ENCODE results near the gene SLC9A2.

Gene SLC9A2

DNA sequence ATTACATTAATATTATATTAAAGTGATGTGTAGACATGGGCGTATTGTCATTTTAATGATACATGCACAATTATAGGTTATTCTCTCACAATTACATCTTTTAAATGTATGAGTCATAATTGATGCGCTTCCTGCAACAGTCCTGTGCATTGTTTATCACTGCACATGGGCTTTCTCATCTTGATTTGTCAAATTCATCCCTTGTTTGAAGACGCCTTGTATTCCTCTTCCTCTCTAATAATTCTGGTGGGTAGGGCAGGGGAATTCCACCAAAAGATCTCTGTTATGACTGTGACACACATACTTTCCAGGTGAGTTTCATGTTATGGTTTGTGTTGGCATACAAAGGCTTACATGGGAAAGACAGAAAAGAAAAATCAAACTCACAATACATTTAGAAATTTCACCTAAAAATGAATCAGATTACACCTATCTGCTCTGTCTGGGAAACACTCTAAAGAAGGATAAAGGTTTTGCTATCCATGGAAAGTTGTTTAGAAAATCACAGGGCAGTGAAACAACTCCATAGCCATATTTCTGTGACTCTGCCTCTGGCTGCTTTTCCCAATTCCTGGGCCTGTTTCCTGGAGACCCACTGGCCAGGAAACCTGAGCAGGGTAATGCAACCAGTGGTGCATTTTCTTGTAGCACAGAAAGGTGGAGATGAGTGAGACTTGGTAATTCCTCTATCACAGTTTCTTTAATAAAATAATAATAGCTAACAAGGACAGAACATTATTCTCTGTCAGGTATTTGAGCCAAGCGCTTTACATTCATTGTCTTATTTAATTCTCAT is 13.2 kb downstream of the SLC9A2 start:
- no peaks in the 10 kb centered on the region for H3K9me3 ChIP-seq (ENCODE audit: low read depth, low read length)
- no peak overlapping the region for H3K9ac ChIP-seq (ENCODE audit: insufficient read length)
- no peak overlapping the region for H3K4me3 ChIP-seq
- H3K36me3 ChIP-seq (ENCODE audit: insufficient read depth, low read length), result no peaks in the 10 kb centered on the region
- H3K27ac ChIP-seq, result no peak overlapping the region
- TF ChIP-seq EZH2 (IDR thresholded peaks at IDR 0.05) (no peak), FOXP2 (optimal IDR thresholded peaks at IDR 0.05; ENCODE audit: control extremely low read depth, extremely low read length, insufficient read depth) (no peak), POLR2AphosphoS5 (IDR thresholded peaks at IDR 0.05; ENCODE audit: borderline replicate concordance, low read depth, low read length) (no peak)
- no peak for DNase-seq (ENCODE audit: low read depth, low spot score)

DNA sequence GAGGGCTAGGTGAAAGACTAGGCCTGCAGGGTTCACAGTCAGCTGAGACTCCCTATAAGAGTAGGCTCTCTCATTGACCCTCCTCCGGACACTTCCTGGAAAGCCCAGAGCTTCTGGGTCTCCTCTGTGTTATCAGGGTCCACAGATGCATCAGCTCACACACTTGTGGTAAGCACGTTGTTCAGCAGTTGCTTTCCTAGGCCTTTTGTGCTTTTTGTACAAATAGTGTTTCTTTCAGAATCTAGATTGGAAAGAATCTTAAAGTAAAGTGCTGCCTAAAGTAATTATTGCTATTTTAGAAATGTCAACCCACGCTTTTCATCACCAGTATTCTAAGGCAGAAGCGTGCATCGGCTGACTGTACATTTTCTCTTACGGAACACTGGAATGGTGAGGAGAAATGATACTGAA is 15.5 kb downstream of the SLC9A2 start:
- H3K9me3 ChIP-seq (ENCODE audit: low read depth, low read length), result no peaks in the 10 kb centered on the region
- no peak overlapping the region for H3K4me3 ChIP-seq
- DNase-seq (ENCODE audit: low read depth, low spot score), result no peak
- no peaks in the 10 kb centered on the region for H3K36me3 ChIP-seq (ENCODE audit: insufficient read depth, low read length)
- no peak overlapping the region for H3K9ac ChIP-seq (ENCODE audit: insufficient read length)
- H3K27ac ChIP-seq, result no peak overlapping the region
- no peak for TF ChIP-seq FOXP2 (optimal IDR thresholded peaks at IDR 0.05; ENCODE audit: control extremely low read depth, extremely low read length, insufficient read depth)
- TF ChIP-seq EZH2 (IDR thresholded peaks at IDR 0.05), result no peak
- TF ChIP-seq POLR2AphosphoS5 (IDR thresholded peaks at IDR 0.05; ENCODE audit: borderline replicate concordance, low read depth, low read length), result no peak

DNA sequence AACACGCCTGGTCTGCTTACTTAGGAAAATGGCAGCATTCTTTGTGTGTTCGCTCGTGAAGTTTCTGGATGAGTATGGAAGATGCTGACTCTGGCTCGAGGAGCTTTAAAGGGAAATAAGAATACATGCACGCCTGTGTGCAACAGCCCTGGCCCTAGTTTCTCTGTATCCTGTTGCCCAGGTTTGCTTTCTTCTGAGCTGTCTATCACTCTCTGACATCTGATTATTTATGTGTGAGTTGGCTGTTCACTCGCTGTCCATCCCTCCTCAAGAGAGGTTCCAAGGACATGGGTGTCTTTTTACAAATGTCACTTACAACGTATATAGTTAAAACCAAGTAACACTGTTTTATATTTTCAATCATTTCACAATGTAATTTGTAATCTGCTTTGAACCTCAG is 16.0 kb downstream of the SLC9A2 start:
- Histone ChIP-seq H3K4me3 (no peak overlapping the region), H3K27ac (no peak overlapping the region), H3K9ac (ENCODE audit: insufficient read length) (no peak overlapping the region), H3K9me3 (ENCODE audit: low read depth, low read length) (no peaks in the 10 kb centered on the region), H3K36me3 (ENCODE audit: insufficient read depth, low read length) (no peaks in the 10 kb centered on the region)
- TF ChIP-seq POLR2AphosphoS5 (IDR thresholded peaks at IDR 0.05; ENCODE audit: borderline replicate concordance, low read depth, low read length) (no peak), FOXP2 (optimal IDR thresholded peaks at IDR 0.05; ENCODE audit: control extremely low read depth, extremely low read length, insufficient read depth) (no peak), EZH2 (IDR thresholded peaks at IDR 0.05) (no peak)
- no peak for DNase-seq (ENCODE audit: low read depth, low spot score)

DNA sequence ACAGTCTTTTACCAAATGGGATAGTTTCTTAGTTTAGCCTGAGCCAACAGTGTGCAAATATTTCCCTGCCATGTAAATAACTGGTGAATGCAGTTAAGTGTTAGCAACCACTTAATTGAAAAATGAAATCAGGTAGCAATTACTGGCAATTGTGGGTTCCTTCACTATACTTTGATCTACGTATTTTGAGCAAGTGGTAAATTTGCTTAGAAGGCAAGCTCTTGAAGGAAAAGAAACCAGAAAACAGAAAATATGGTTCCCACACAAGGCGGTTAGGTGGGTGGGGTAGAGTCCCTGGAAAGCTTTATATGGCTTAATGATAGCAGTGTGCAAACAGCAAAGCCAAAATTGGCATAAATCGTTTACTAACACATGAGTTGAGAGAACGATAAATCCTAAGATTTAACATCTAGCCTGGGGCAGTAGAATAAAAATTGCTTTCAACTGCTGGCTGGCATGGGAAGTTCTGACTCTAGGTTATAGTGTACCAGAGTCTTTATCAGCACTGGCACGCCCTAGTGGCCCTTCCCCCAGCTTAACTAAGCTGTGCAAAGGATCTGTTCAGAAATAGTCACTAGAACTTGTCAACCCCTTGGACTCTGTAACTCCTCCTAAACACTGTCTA is 17.0 kb downstream of the SLC9A2 start:
- H3K9ac ChIP-seq (ENCODE audit: insufficient read length), result no peak overlapping the region
- no peaks in the 10 kb centered on the region for H3K9me3 ChIP-seq (ENCODE audit: low read depth, low read length)
- TF ChIP-seq POLR2AphosphoS5 (IDR thresholded peaks at IDR 0.05; ENCODE audit: borderline replicate concordance, low read depth, low read length) (no peak), FOXP2 (optimal IDR thresholded peaks at IDR 0.05; ENCODE audit: control extremely low read depth, extremely low read length, insufficient read depth) (no peak), EZH2 (IDR thresholded peaks at IDR 0.05) (no peak)
- H3K27ac ChIP-seq, result no peak overlapping the region
- no peak overlapping the region for H3K4me3 ChIP-seq
- no peak for DNase-seq (ENCODE audit: low read depth, low spot score)
- no peaks in the 10 kb centered on the region for H3K36me3 ChIP-seq (ENCODE audit: insufficient read depth, low read length)

DNA sequence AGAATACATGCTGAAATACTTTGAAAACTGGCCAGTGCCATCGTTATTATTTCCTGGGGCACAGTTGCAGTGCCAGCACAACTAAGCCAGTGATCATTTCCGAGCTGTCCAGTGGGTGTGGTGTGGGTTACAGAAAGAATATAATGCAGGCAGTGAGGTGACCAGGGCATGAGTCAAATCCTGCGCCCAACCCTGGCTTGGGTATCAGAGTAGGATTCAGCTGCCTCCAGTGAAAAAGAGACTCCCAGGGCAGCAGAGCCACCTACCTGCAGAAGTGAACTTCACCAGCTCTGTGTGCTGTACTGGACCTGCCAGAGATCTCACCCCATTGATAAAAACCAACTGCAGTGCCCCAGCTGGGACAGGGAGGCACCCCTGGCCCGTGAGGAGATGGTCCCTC is 18.0 kb downstream of the SLC9A2 start:
- Histone ChIP-seq H3K27ac (no peak overlapping the region), H3K9ac (ENCODE audit: insufficient read length) (no peak overlapping the region), H3K36me3 (ENCODE audit: insufficient read depth, low read length) (no peaks in the 10 kb centered on the region), H3K9me3 (ENCODE audit: low read depth, low read length) (no peaks in the 10 kb centered on the region), H3K4me3 (no peak overlapping the region)
- TF ChIP-seq POLR2AphosphoS5 (IDR thresholded peaks at IDR 0.05; ENCODE audit: borderline replicate concordance, low read depth, low read length), result no peak
- TF ChIP-seq EZH2 (IDR thresholded peaks at IDR 0.05), result no peak
- TF ChIP-seq FOXP2 (optimal IDR thresholded peaks at IDR 0.05; ENCODE audit: control extremely low read depth, extremely low read length, insufficient read depth), result no peak
- no peak for DNase-seq (ENCODE audit: low read depth, low spot score)

DNA sequence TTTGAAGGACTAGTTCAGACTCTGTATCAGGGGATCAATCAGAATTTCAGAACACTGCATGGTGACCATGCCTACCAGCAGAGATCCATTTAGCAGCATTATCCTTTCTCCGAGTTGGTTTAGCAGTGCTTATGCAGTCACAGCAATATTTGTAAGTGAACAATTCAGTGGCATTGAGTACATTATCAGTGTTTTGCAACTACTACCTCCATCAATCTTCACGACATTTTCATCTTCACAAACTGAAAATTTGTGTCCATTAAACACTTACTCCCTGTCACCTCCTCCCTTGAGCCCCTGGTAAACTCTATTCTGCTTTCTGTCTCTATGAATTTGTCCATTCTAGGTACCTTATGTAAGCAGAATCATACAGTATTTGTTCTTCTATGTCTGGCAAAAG is 20.1 kb downstream of the SLC9A2 start:
- Histone ChIP-seq H3K9me3 (ENCODE audit: low read depth, low read length) (no peaks in the 10 kb centered on the region), H3K9ac (ENCODE audit: insufficient read length) (no peak overlapping the region), H3K36me3 (ENCODE audit: insufficient read depth, low read length) (no peaks in the 10 kb centered on the region), H3K27ac (no peak overlapping the region), H3K4me3 (no peak overlapping the region)
- DNase-seq (ENCODE audit: low read depth, low spot score), result no peak
- no peak for TF ChIP-seq EZH2 (IDR thresholded peaks at IDR 0.05)
- no peak for TF ChIP-seq FOXP2 (optimal IDR thresholded peaks at IDR 0.05; ENCODE audit: control extremely low read depth, extremely low read length, insufficient read depth)
- no peak for TF ChIP-seq POLR2AphosphoS5 (IDR thresholded peaks at IDR 0.05; ENCODE audit: borderline replicate concordance, low read depth, low read length)

DNA sequence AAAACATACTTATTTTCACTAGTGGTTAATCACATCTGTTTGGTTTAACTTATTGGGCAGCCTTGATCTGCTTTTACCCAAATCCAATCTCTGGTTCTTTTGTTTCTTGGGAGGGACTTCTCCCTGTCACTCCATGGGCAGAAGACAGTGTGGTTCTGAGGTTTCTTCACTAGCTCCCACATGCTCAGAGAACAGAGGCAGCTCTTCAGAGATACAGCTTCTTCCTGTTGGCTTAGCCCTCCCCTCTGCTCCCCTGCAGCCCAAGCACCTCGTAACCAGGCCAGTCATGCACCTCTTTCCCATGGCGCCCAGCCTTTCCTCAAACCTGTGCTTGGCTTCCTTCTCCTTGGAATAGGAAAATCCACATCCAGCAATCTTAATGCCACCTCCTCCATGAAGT is 32.8 kb downstream of the SLC9A2 start:
- Histone ChIP-seq H3K27ac (no peak overlapping the region), H3K9me3 (ENCODE audit: low read depth, low read length) (no peaks in the 10 kb centered on the region), H3K4me3 (no peak overlapping the region), H3K36me3 (ENCODE audit: insufficient read depth, low read length) (no peaks in the 10 kb centered on the region), H3K9ac (ENCODE audit: insufficient read length) (no peak overlapping the region)
- DNase-seq (ENCODE audit: low read depth, low spot score), result no peak
- no peak for TF ChIP-seq EZH2 (IDR thresholded peaks at IDR 0.05)
- no peak for TF ChIP-seq POLR2AphosphoS5 (IDR thresholded peaks at IDR 0.05; ENCODE audit: borderline replicate concordance, low read depth, low read length)
- TF ChIP-seq FOXP2 (optimal IDR thresholded peaks at IDR 0.05; ENCODE audit: control extremely low read depth, extremely low read length, insufficient read depth), result no peak

DNA sequence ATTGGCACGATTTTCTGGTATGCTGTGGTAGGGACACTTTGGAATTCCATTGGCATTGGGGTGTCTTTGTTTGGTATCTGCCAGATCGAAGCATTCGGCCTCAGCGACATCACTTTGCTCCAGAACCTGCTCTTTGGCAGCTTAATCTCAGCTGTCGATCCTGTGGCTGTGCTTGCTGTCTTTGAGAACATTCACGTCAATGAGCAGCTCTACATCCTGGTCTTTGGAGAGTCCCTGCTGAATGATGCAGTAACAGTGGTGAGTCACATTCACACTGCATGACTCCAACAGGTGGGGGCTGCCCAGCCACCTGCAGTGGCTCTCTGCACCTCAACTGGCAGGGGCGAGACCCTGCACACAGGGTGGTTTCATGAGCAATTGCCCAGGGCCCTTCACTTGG is 38.4 kb downstream of the SLC9A2 start:
- no peak overlapping the region for H3K4me3 ChIP-seq

More for the DNA sequence above, 38.4 kb downstream of the SLC9A2 start:
- H3K27ac ChIP-seq, result no peak overlapping the region
- no peaks in the 10 kb centered on the region for H3K9me3 ChIP-seq (ENCODE audit: low read depth, low read length)
- no peak overlapping the region for H3K9ac ChIP-seq (ENCODE audit: insufficient read length)
- TF ChIP-seq POLR2AphosphoS5 (IDR thresholded peaks at IDR 0.05; ENCODE audit: borderline replicate concordance, low read depth, low read length), result no peak
- no peak for TF ChIP-seq FOXP2 (optimal IDR thresholded peaks at IDR 0.05; ENCODE audit: control extremely low read depth, extremely low read length, insufficient read depth)
- DNase-seq (ENCODE audit: low read depth, low spot score), result no peak
- H3K36me3 ChIP-seq (ENCODE audit: insufficient read depth, low read length), result no peaks in the 10 kb centered on the region

Data from SK-N-MC (cell line).